GM13976 (cell line): ENCODE measurements around the gene CCDC50.

Experiments used
- DNase-seq: peaks from one replicate; pipeline ENCODE4 v3.0.0; 2012; ENCODE audit warnings: low spot score
- in situ Hi-C: fragments of 300-500 bp; cut with MboI; formaldehyde crosslinking; loops from one replicate; pipeline ENCODE4 v1.12.0; 2022; ENCODE audit warnings: low sequenced_read_pairs, mixed read lengths, inconsistent platforms; ENCODE audit not compliant: unreplicated experiment
- TF ChIP-seq, protein P1 (sequence below): IDR thresholded peaks from 2 replicates; pipeline ENCODE4 v1.5.1; 2012; ENCODE audit warnings: borderline replicate concordance, mild to moderate bottlenecking; ENCODE audit not compliant: insufficient read depth; ENCODE audit errors: extremely low read depth, missing control alignments, control extremely low read depth

The CCDC50 gene

DNA sequence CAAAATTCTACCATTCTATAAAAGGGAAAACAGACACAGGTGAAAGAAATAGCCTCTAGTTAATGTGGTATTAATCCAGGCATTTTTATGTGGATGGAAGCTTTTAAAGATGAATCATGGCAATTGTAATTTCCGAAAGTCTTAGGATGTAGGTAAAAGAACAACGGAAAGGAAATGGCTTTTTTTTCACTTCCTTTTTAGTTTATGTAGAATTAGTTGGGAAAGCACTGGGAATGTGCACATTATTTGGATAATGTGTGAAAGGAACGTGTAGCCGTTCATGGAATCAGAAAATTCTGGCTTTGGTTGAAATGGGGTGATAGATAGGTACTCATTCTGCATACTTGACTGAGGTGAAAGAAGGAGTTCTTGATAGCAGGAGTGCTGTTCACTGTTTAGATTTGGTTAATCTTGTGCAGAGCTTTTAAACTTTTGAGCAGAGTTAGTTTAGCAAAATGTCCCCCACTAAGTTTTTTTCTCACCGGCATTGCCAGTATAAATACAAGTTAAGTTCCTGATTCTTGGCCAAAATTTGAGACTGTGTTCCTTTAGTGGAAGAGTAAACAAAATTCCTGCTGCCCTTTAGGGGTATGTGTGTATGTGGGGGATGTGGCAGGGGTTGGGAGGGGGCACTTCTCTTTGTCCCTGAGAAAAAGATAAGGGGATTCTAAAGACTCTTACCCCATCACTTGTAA, 21.3 kb downstream of the CCDC50 start:
- TF ChIP-seq, protein P1, sequence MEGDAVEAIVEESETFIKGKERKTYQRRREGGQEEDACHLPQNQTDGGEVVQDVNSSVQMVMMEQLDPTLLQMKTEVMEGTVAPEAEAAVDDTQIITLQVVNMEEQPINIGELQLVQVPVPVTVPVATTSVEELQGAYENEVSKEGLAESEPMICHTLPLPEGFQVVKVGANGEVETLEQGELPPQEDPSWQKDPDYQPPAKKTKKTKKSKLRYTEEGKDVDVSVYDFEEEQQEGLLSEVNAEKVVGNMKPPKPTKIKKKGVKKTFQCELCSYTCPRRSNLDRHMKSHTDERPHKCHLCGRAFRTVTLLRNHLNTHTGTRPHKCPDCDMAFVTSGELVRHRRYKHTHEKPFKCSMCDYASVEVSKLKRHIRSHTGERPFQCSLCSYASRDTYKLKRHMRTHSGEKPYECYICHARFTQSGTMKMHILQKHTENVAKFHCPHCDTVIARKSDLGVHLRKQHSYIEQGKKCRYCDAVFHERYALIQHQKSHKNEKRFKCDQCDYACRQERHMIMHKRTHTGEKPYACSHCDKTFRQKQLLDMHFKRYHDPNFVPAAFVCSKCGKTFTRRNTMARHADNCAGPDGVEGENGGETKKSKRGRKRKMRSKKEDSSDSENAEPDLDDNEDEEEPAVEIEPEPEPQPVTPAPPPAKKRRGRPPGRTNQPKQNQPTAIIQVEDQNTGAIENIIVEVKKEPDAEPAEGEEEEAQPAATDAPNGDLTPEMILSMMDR = no peak
- in situ Hi-C loops = no loop called here

GRCh38 chr3:191352014-191352413, 22.8 kb downstream of the CCDC50 start:
- TF ChIP-seq, protein P1 = no peak
- DNase-seq = no peak
- in situ Hi-C loops = no loop called here

More for the DNA sequence above, 21.3 kb downstream of the CCDC50 start:
- DNase-seq = no peak

- no peak for DNase-seq
- TF ChIP-seq, protein P1 = no peak
- in situ Hi-C loops = no loop called here
These were observed 24.0 kb downstream of the CCDC50 start for GRCh38 chr3:191353022-191353777.

DNA sequence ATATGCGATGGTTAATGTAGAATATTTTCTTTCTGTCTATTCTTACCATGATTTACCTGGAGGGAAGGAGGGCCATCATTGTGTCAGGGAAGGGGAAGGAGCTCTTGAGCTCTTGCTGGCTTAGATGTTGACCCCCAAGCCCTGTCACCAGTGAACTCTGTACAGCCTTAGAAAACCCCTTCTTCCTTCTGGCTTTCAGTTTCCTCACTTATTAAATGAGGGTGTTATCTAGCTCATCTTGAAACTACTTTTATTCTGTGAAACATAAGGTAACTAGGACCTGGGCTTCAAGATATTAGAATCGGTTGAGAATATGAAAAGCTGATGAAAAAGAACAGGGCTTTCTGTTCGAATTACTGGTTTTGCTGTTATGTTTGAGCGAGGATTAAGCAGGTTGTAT, 26.2 kb downstream of the CCDC50 start:
- TF ChIP-seq, protein P1 = no peak
- DNase-seq = no peak
- in situ Hi-C loops = no loop called here

DNA sequence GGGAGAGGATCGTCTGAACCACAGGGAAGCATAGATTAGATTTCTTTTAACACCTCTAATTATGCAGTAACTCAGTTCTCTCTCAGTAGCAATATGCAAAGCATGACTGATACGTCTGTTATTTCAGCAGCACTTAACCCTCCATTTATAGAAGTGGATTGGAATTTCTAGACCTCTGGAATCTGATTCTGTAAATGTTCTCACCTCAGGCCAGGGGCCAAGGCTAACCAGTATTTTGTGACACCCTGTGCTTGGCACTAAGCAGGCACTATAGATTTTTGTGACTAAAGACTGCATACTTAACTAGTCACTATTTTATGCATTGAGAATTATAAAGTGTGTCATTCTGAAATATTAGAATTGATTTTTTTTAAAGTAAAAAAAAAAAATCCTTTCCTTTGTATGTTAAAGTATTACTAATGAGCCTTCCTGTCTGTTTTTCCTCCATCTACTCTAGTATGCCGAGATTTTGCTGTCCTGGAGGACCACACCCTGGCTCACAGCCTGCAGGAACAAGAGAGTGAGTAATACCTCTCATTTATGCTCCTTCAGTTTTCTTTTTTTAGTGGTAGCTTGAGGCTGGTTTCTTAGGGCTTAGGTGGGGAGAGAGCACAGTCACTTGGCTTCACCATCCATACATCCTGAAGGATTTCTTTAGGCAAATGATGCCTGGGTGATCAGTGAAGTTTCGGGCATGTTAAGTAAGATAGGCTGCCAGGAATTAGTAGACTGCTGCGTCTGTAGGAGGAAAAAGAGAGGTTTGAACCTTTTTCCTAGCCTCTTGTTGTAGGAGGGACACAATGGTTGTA, 27.6 kb downstream of the CCDC50 start:
- DNase-seq = no peak
- in situ Hi-C loops = no loop called here
- TF ChIP-seq, protein P1 = no peak

DNA sequence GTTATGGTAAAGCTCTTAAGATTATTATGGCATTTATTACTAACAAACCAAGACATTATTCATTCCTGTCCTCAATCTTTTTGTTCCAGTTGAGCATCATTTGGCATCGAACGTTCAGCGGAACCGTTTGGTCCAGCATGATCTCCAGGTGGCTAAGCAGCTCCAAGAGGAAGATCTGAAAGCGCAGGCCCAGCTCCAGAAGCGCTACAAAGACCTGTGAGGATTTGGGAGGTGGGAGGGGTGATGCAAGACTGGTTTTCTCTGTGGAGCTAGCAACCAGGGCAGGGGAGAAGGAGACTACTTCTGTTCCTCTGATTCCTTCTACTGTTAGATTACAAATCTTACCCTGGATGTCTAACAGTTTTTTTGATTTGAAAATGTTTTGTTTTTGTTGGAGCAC, 28.7 kb downstream of the CCDC50 start:
- in situ Hi-C loops = no loop called here
- TF ChIP-seq, protein P1 = no peak
- DNase-seq = no peak
